HUES48 (cell line): ENCODE measurements around the gene WFS1.

Source experiments
- H3K27ac ChIP-seq: one replicate; pipeline ENCODE4 v1.7.0; 2013; ENCODE audit warnings: low read depth, low read length, inconsistent platforms
- H3K27me3 ChIP-seq: 2 replicates; pipeline ENCODE4 v1.6.1; 2013; ENCODE audit warnings: mild to moderate bottlenecking, low read length; ENCODE audit not compliant: control insufficient read depth, insufficient read depth
- H3K36me3 ChIP-seq: 2 replicates; pipeline ENCODE4 v1.6.1; 2013; ENCODE audit warnings: low read length; ENCODE audit not compliant: control insufficient read depth, insufficient read depth
- H3K4me1 ChIP-seq: 2 replicates; pipeline ENCODE4 v1.6.1; 2013; ENCODE audit warnings: mild to moderate bottlenecking, low read length; ENCODE audit not compliant: control insufficient read depth, insufficient read depth
- H3K4me3 ChIP-seq: 2 replicates; pipeline ENCODE4 v1.5.1; 2013; ENCODE audit warnings: mild to moderate bottlenecking, low read depth, low read length
- H3K9ac ChIP-seq: 2 replicates; pipeline ENCODE4 v1.6.1; 2013; ENCODE audit warnings: mild to moderate bottlenecking, low read depth, low read length, moderate library complexity
- H3K9me3 ChIP-seq: 2 replicates; pipeline ENCODE4 v1.6.1; 2013; ENCODE audit warnings: low read length; ENCODE audit not compliant: control insufficient read depth, insufficient read depth

The WFS1 gene

GRCh38 chr4:6269616-6270511, at the start of gene WFS1:
Gene WFS1 (plus strand): TSS chr4:6269850. CDS start chr4:6277456, 7,606 bp downstream.
- no peaks in the 10 kb centered on the region for H3K9me3 ChIP-seq
- no peak within 1 kb of the TSS; the same call in 1 of the 2 replicates for H3K9ac ChIP-seq
- H3K4me3 ChIP-seq, result peak within 1 kb of the TSS; percentile 93
- peaks cover 23% of the 10 kb centered on the region for H3K4me1 ChIP-seq
- H3K36me3 ChIP-seq, result peaks cover 3% of the 10 kb centered on the region; the same call in 1 of the 2 replicates
- H3K27ac ChIP-seq, result peak within 1 kb of the TSS; percentile 28
- H3K27me3 ChIP-seq, result peaks cover 6% of the 10 kb centered on the region; the same call in 1 of the 2 replicates

GRCh38 chr4:6221301-6221850, 48.3 kb upstream of the WFS1 start:
- Histone ChIP-seq H3K27me3 (peaks cover 20% of the 10 kb centered on the region), H3K9ac (no peak overlapping the region), H3K27ac (no peak overlapping the region), H3K4me3 (peak overlapping the region; percentile 64), H3K4me1 (no peaks in the 10 kb centered on the region), H3K36me3 (no peaks in the 10 kb centered on the region), H3K9me3 (no peaks in the 10 kb centered on the region)

GRCh38 chr4:6221851-6222760, 47.5 kb upstream of the WFS1 start:
- peak overlapping the region; percentile 64 for H3K4me3 ChIP-seq
- no peak overlapping the region for H3K9ac ChIP-seq
- no peaks in the 10 kb centered on the region for H3K9me3 ChIP-seq
- no peak overlapping the region for H3K27ac ChIP-seq
- H3K4me1 ChIP-seq, result no peaks in the 10 kb centered on the region
- H3K36me3 ChIP-seq, result no peaks in the 10 kb centered on the region
- H3K27me3 ChIP-seq, result peaks cover 20% of the 10 kb centered on the region

GRCh38 chr4:6222761-6223292, 46.8 kb upstream of the WFS1 start:
- Histone ChIP-seq H3K27ac (no peak overlapping the region), H3K9ac (no peak overlapping the region), H3K9me3 (no peaks in the 10 kb centered on the region), H3K27me3 (peaks cover 20% of the 10 kb centered on the region), H3K36me3 (no peaks in the 10 kb centered on the region), H3K4me3 (no peak overlapping the region), H3K4me1 (no peaks in the 10 kb centered on the region)

GRCh38 chr4:6224735-6225134, 44.9 kb upstream of the WFS1 start:
- Histone ChIP-seq H3K4me3 (no peak overlapping the region), H3K27ac (no peak overlapping the region), H3K9ac (no peak overlapping the region), H3K27me3 (peaks cover 20% of the 10 kb centered on the region), H3K9me3 (no peaks in the 10 kb centered on the region), H3K4me1 (no peaks in the 10 kb centered on the region), H3K36me3 (no peaks in the 10 kb centered on the region)

- Histone ChIP-seq H3K4me1 (no peaks in the 10 kb centered on the region), H3K36me3 (no peaks in the 10 kb centered on the region), H3K27me3 (peaks cover 16% of the 10 kb centered on the region), H3K9me3 (no peaks in the 10 kb centered on the region), H3K4me3 (no peak overlapping the region), H3K27ac (no peak overlapping the region), H3K9ac (no peak overlapping the region)
Observed at GRCh38 chr4:6225469-6225868, 44.2 kb upstream of the WFS1 start.

GRCh38 chr4:6226506-6226905, 43.1 kb upstream of the WFS1 start:
- Histone ChIP-seq H3K27me3 (peaks cover 6% of the 10 kb centered on the region), H3K4me3 (no peak overlapping the region), H3K4me1 (no peaks in the 10 kb centered on the region), H3K36me3 (no peaks in the 10 kb centered on the region), H3K9me3 (no peaks in the 10 kb centered on the region), H3K9ac (no peak overlapping the region), H3K27ac (no peak overlapping the region)

- Histone ChIP-seq H3K9me3 (no peaks in the 10 kb centered on the region), H3K27me3 (peaks cover 2% of the 10 kb centered on the region), H3K36me3 (no peaks in the 10 kb centered on the region), H3K4me1 (no peaks in the 10 kb centered on the region), H3K9ac (no peak overlapping the region), H3K4me3 (no peak overlapping the region), H3K27ac (no peak overlapping the region)
Observed at GRCh38 chr4:6227412-6228157, 42.1 kb upstream of the WFS1 start.

GRCh38 chr4:6228158-6229067, 41.2 kb upstream of the WFS1 start:
- no peaks in the 10 kb centered on the region for H3K36me3 ChIP-seq
- no peaks in the 10 kb centered on the region for H3K9me3 ChIP-seq
- no peak overlapping the region for H3K27ac ChIP-seq
- H3K4me3 ChIP-seq, result no peak overlapping the region
- no peaks in the 10 kb centered on the region for H3K27me3 ChIP-seq
- no peaks in the 10 kb centered on the region for H3K4me1 ChIP-seq
- H3K9ac ChIP-seq, result no peak overlapping the region
